GM19395 (cell line): Measurements from ENCODE around the gene PARPBP.
"Not testable (repeated sequence)": the region's sequence is repeated elsewhere in the genome, so short reads cannot be mapped to it uniquely, and the experiment has no call there.

Experiments
- ATAC-seq: cut with Tn5 transposase; IDR thresholded peaks from one replicate; pipeline ENCODE4 v1.9.1; 2021; ENCODE audit warnings: mild to moderate bottlenecking, moderate library complexity; ENCODE audit not compliant: unreplicated experiment

The PARPBP gene, protein sequence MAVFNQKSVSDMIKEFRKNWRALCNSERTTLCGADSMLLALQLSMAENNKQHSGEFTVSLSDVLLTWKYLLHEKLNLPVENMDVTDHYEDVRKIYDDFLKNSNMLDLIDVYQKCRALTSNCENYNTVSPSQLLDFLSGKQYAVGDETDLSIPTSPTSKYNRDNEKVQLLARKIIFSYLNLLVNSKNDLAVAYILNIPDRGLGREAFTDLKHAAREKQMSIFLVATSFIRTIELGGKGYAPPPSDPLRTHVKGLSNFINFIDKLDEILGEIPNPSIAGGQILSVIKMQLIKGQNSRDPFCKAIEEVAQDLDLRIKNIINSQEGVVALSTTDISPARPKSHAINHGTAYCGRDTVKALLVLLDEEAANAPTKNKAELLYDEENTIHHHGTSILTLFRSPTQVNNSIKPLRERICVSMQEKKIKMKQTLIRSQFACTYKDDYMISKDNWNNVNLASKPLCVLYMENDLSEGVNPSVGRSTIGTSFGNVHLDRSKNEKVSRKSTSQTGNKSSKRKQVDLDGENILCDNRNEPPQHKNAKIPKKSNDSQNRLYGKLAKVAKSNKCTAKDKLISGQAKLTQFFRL

DNA sequence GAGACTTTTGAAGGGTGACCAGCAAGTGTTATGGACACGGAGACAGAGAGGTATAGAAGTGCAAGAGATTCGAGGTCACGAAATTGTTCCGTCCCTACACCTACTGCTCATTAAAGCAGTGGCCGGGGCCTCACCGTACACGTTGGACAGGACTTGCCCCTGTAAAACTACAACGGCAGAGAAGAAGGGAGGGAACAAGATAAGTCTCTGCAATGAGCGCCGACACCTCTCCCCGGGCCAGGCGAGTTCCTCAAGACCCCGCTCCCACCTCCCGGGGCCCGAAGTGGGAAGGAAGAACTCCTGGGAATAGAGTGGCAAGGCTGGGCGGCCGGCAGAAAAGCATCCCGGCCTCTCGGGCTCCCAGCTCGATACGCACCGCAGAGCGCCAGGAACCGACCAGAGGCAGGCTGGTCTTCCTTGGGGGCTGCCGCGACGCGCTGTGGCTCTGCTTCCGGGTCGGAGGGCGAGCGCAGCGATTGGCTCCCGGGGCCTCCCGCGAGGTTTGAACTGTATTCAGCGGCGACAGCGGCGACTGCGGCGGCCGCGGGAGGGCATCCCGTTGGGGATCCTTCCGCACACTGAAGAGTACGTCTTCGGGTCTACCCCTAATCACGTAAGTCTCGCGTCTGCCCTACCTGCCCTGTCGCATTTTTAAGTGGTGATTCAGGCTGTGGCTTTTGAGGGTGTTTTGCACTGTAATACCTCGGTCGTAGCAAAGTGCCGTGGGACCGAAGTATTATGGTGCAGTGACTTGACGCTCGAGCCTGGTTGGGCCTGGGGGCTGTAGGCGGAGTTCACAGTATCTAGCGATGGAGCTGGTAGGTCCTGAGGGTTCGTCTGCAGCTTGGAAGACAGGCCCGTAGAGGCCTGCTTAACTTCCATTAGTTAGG is at the start of gene PARPBP, which contains the start of gene NUP37:
PARPBP (plus strand) TSS at position 510 of the 890 bp plus-strand sequence. CDS start 3,706 bp downstream, outside the sequence.
NUP37 (minus strand) TSS at position 441 of the 890 bp plus-strand sequence. CDS start 1,596 bp downstream, outside the sequence.
- ATAC-seq: peak; percentile 98

DNA sequence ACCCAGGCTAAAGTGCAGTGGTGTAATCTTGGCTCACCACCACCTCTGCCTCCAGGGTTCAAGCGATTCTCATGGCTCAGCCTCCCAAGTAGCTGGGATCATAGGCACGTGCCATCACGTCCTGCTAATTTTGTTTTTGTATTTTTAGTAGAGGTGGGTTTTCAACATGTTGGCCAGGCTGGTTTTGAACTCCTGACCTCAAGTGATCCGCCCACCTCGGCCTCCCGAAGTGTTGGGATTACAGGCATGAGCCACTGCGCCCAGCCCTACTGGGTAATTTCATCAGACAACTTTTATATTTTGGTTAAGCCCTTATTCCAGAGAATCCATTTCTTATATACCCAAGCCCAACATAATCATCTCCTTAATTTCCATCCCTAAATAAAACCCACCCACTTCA is 47.9 kb upstream of the PARPBP start:
- ATAC-seq: not testable (repeated sequence)

DNA sequence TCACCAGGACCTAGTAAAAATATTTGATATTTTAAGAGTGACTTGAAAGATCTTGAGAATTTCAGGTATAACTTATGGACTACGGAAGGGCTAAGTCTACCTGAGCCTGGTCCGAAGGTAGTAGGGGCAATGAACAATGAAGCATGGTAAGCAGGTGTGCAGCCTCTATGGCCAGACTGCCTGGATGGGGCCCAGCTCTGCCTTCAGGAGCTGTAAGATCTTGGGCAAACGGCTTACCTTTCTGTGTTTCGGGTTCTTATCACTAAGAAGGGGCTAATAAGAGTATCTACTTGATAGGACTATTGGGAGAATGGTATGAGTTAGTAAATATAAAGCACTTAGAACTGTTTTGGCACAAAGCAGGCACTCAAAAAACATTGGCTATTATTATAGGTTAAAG is 39.1 kb upstream of the PARPBP start:
- no peak for ATAC-seq

DNA sequence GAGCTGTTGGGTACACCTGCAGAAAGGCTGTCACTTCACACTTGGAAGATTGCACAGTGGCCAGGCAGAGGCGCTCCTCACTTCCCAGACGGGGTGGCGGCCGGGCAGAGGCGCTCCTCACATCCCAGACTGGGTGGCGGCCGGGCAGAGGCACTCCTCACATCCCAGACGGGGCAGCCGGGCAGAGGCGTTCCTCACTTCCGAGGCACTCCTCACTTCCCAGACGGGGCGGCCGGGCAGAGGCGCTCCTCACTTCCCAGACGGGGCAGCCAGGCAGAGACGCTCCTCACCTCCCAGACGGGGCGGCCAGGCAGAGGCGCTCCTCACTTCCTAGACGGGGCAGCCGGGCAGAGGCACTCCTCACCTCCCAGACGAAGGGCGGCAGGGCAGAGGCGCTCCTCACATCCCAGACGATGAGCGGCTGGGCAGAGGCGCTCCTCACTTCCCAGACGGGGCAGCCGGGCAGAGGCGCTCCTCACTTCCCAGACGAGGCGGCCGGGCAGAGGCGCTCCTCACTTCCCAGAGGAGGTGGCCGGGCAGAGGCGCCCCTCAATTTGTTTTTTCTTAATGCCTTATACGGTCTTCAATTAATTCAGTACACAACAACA is 30.7 kb upstream of the PARPBP start:
- not testable (repeated sequence) for ATAC-seq

DNA sequence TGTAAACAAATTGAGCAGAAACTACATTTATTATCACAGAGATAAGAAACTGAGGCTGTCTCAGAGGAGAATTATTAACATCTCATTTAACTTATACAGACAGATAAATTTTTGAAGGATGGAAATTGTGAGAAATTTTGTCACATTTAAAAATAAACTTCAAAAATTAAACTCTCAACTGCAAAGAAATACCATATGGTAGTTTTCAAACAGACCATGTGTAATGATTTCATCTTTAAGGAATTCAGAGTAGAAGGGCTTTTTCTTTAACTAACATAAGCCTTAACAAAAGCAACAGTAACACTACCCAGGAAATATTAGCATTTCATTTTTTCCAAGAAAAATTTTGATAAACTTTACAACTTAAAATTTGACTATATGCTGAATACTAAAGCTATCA is 26.7 kb upstream of the PARPBP start:
- ATAC-seq: no peak

DNA sequence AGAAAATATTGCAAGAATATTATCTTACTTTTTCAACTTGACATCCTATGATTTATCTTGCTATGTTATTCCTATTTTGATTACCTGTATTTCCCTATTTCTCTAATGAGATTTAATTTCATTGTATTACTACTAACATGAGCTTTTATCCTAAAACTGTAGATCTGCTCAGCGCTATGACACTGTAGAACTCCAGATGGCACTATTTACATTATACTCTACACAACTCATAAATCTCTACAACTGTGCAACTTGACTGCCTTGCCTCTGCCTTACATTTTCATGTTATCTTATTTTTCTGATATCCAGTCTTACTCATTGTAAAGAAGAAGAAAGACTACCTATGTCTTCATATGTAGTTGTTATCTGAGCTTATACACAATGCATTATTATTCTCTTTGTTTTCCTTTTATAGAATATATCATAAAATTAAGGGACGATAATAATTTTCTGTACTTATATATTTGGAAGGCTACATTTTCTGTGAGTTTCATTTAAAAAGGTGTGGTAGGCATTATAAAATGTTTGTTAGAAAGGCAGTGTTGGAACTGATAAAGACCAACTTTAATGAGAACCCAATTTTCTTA is 24.2 kb upstream of the PARPBP start:
- no peak for ATAC-seq

DNA sequence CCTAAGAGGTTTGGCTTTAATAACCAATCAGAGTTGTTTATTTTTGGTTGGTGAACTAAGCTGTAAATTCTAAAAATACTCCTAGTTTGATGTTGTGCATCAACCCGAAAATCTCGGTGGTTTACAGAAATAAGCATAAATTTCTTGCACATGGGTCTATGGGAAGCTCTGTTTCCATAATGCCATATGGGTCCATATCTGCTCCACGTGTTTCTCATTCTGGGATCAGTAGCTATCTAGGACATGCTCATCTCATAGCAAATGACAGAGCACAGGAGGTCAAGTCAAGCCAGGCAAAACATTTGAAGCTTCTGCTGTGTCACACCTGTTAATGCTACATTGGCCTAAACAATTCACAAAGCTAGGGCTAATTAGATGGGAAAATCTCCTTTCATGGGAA is 23.1 kb upstream of the PARPBP start:
- ATAC-seq: no peak

DNA sequence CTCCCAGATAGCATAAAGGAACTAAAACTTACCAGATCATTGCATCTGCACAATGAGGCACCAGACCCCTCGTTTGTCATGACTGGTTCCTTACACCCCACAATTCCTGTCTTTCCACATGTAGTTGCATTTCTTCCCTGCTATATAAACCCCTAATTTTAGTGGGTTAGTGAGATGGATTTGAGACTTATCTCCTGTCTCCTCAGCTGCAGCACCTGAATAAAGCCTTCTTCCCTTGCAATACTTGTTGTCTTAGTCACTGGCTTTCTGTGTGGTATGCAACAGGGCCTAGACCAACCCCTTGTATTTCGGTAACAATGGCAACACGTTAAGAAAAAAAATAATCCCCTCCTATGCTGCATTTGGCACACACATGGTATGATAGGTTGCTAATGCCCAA is 13.1 kb upstream of the PARPBP start:
- no peak for ATAC-seq

DNA sequence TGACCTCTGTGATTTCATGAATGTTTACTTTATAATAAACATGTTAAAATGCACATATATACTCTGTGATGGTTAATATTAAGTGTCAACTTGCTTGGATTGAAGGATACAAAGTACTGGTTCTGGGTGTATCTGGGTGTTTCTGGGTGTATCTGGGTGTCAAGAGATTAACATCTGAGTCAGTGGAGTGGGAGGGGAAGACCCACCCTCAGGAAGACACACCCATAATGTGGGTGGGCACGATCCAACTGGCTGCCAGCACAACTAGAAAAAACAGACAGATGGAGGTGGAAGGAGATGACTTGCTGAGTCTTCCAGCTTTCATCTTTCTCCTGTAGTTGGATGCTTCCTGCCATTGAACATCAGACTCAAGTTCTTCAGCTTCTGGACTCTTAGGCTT is 12.0 kb upstream of the PARPBP start:
- no peak for ATAC-seq

DNA sequence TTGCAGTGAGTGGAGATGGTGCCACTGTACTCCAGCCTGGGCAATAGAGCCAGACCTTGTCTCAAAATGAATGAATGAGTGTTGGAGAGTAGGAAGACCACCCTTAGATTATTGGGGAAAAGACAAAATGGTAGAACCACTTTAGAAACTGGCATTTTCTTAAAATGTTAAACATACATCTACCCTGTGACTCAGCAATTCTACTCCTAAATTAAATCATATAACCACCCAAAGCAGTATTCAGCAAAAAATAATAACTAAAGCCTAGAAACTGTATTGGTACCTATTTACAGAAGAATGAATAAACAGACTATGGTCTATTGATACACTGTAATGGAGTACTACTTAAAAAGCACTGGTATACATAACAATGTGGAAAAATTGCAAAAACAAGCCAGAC is 9.2 kb upstream of the PARPBP start:
- no peak for ATAC-seq

DNA sequence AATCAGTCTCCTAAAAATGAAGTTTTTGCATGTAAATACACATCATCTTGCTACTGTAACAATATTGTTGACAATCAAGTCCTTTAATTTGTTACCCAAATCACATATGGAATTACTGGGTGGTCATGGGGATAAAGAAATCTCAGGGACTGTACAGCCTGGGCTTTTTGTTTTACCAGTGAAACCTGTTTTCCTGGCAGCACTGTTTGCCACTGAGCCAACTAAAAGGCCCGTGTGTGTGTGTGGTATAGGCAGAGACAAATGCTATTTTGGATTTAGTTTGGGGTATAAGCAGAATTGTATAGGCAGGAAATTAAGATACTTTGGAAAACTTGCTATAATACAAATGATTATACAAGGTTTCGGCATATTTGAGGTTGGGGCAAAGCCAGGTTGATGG is 5.8 kb upstream of the PARPBP start:
- no peak for ATAC-seq

DNA sequence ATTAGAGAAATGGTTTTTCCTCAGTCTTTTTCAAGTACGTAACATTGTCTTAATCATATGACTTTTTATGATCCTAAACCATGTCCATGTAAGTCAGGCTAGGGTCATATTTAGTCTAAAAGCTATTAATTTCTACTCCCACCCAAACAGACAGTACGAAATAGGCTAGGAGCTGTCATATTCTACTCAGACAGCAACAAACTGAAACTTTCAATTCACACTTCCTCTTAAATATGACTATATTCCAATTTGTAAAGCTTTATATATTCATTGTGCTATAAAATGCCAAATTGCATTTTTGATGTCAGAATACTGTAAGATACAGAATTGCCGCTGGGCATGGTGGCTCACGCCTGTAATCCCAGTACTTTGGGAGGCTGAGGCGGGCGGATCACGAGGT is 3.6 kb upstream of the PARPBP start:
- no peak for ATAC-seq

DNA sequence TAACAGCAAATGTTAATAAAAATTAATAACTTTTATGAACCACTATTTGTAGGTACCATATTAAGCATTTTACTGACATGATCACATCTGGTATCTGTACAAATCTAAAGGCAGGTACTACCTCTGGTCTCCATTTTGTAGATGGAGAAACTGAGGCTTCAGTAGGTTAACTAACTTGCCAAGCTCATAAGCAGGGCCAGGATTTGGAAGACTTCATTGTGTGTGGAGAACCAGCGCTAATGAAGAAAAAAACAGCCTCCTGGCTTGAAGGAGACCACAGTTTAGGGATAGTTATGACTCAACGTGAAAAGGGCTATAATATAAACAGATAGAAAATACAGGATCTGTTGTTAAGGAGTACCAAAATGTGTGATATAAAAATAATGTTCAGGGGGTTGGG is 1.1 kb upstream of the PARPBP start:
- ATAC-seq: no peak

DNA sequence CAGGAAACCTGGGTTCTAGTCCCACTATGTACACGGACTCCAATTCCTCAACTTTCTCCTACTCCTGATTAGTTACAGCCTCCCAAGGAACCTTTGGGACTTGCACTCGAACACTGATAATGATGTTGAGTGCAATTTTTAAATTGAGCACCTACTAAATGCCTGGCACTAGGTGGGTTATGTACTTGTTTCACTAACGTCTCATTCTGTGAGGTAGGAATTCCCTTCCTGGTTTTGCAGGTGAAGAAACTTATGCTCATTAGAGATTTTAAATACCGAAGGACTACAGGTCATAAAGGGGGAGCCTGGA is 536 bp downstream of the PARPBP start:
- ATAC-seq: no peak

DNA sequence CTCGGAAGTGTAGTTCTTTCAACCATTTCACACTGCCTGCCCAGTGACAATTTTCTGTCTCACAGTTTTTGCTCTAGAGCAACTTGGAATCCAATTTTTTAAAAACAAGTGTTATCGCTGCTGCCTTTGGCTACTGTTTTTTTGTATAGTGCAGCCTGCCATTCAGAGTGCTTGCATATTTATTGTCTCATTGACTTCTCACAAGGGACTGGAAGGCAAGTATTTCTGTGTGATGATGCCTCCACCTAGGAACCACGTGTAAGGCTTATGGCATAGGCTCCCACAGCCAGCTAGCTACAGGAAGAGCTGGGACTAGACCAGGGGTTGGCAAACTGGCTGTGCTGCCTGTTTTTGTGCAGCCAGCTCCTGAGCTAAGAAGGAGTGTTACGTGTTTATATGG is 903 bp downstream of the PARPBP start:
- ATAC-seq: peak; percentile 1

DNA sequence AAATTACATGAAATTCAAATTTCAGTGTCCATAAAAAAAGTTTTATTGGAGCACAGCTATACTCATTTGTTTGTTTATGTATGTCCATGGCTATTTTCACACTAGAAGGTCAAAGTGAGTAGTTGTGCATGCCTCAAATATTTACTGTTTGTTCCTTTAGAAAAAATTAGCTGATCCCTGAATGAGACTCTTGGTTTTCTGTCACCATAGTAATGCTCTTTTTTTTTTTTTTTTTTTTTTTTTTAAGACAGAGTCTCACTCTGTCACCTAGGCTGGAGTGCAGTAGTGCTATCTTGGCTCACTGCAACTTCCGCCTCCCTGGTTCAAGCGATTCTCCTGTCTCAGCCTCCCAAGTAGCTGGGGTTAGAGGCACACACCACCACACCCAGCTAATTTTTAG is 1.3 kb downstream of the PARPBP start:
- ATAC-seq: not testable (repeated sequence)

DNA sequence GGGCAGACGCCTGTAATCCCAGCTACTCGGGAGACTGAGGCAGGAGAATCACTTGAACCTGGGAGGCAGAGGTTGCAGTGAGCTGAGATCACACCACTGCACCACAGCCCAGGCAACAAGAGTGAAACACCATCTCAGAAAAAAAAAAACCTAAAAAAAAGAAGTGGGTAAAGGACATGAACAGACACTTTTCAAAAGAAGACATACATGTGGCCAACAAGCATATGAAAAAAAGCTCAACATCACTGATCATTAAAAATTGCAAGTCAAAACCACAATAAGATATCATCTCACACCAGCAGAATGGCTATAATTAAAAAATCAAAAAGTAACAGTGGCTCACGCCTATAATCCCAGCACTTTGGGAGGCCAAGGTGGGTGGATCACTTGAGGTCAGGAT is 10.7 kb downstream of the PARPBP start:
- ATAC-seq: not testable (repeated sequence)

DNA sequence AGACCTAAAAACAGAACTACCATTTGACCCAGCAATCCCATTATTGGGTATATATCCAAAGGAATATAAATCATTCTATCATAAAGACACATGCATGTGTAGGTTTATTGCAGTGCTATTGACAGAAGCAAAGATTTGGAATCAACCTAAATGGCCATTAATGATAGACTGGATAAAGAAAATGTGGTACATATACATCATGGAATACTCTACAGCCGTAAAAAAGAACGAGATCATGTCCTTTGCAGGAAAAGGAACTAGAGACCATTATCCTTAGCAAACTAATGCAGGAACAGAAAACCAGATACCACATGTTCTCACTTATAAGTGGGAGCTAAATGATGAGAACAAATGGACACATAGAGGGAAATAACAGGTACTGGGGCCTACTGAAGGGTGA is 11.5 kb downstream of the PARPBP start:
- ATAC-seq: not testable (repeated sequence)

DNA sequence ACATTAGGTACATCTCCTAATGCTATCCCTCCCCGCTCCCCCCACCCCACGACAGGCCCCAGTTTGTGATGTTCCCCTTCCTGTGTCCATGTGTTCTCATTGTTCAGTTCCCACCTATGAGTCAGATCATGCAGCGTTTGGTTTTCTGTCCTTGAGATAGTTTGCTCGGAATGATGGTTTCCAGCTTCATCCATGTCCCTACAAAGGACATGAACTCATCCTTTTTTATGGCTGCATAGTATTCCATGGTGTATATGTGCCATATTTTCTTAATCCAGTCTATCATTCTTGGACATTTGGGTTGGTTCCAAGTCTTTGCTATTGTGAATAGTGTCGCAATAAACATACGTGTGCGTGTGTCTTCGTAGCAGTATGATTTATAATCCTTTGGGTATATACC is 17.6 kb downstream of the PARPBP start:
- not testable (repeated sequence) for ATAC-seq

DNA sequence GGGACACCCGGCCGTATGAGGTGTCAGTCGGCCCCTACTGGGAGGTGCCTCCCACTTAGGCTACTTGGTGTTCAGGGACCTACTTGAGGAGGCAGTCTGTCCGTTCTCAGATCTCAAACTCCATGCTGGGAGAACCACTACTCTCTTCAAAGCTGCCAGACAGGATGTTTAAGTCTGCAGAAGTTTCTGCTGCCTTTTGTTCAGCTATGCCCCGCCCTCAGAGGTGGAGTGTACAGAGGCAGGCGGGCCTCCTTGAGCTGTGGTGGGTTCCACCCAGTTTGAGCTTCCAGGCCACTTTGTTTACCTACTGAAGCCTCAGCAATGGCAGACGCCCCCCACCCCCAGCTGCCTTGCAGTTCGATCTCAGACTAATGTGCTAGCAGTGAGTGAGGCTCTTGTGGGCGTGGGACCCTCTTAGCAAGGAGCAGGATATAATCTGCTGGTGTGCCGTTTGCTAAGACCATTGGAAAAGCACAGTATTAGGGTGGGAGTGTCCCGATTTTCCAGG is 22.9 kb downstream of the PARPBP start:
- not testable (repeated sequence) for ATAC-seq

DNA sequence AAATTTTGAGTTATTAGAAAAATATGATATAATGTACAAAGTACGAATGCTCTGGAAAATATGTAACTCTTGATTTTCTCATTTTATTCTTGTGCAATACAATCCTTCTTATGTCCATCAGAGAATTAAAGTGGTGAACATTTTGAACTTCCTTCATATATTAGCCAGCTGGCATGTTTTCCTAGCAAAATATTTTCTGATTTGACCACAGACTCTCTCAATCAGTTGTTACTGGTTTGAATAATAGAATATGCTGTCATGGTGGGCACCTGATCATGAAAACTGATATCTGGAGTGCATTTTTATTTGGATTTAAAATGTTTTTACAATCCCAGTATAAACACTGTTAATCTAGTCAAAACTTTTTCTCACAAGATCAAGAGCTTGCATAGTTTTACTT is 24.2 kb downstream of the PARPBP start:
- ATAC-seq: no peak
